HEK293T (cell line): ENCODE results near the gene NOL9.

Source experiments
- ARNT ChIP-seq: fragments of 450-650 bp; IDR thresholded peaks from 2 replicates; pipeline ENCODE4 v1.6.1; 2017; ENCODE audit warnings: mild to moderate bottlenecking
- BHLHE40 ChIP-seq: fragments of 450-650 bp; IDR thresholded peaks from 2 replicates; pipeline ENCODE4 v1.6.1; 2016; ENCODE audit warnings: mild to moderate bottlenecking, moderate library complexity, borderline replicate concordance
- CTBP1 ChIP-seq: fragments of 450-650 bp; IDR thresholded peaks from 2 replicates; pipeline ENCODE4 v1.6.1; 2016; ENCODE audit warnings: borderline replicate concordance
- FOXA1 ChIP-seq: fragments of 450-650 bp; IDR thresholded peaks from 2 replicates; pipeline ENCODE4 v1.6.1; 2016; ENCODE audit warnings: mild to moderate bottlenecking
- FOXK2 ChIP-seq: fragments of 450-650 bp; IDR thresholded peaks from 2 replicates; pipeline ENCODE4 v1.6.1; 2016; ENCODE audit warnings: mild to moderate bottlenecking
- FOXM1 ChIP-seq: fragments of 450-650 bp; IDR thresholded peaks from 2 replicates; pipeline ENCODE4 v1.6.1; 2017; ENCODE audit warnings: mild to moderate bottlenecking, borderline replicate concordance
- HDGF ChIP-seq: fragments of 450-650 bp; IDR thresholded peaks from 2 replicates; pipeline ENCODE4 v1.6.1; 2017; ENCODE audit warnings: antibody characterized with exemption, borderline replicate concordance
- L3MBTL2 ChIP-seq: fragments of 450-650 bp; conservative IDR thresholded peaks from 2 replicates; pipeline ENCODE4 v1.6.1; 2016; ENCODE audit warnings: mild to moderate bottlenecking
- LEF1 ChIP-seq: fragments of 450-650 bp; IDR thresholded peaks from 2 replicates; pipeline ENCODE4 v1.6.1; 2017; ENCODE audit warnings: mild to moderate bottlenecking, borderline replicate concordance
- NFRKB ChIP-seq: fragments of 450-650 bp; IDR thresholded peaks from 2 replicates; pipeline ENCODE4 v1.6.1; 2016; ENCODE audit warnings: mild to moderate bottlenecking, moderate library complexity
- SP1 ChIP-seq: fragments of 450-650 bp; IDR thresholded peaks from 2 replicates; pipeline ENCODE4 v1.6.1; 2017
- SUZ12 ChIP-seq: fragments of 450-650 bp; IDR thresholded peaks from 2 replicates; pipeline ENCODE4 v1.6.1; 2016; ENCODE audit warnings: mild to moderate bottlenecking
- TARDBP ChIP-seq: fragments of 450-650 bp; IDR thresholded peaks from 2 replicates; pipeline ENCODE4 v1.6.1; 2016
- ZNF384 ChIP-seq: fragments of 450-650 bp; IDR thresholded peaks from 2 replicates; pipeline ENCODE4 v1.6.1; 2016

GRCh38 chr1:6511561-6512244 is 42.6 kb downstream of the NOL9 start:
- TF ChIP-seq SP1: no peak
- no peak for TF ChIP-seq TARDBP
- no peak for TF ChIP-seq FOXK2
- TF ChIP-seq BHLHE40: no peak
- no peak for TF ChIP-seq SUZ12
- TF ChIP-seq FOXM1: no peak
- no peak for TF ChIP-seq CTBP1
- no peak for TF ChIP-seq LEF1
- no peak for TF ChIP-seq FOXA1
- no peak for TF ChIP-seq NFRKB
- TF ChIP-seq ZNF384: no peak
- TF ChIP-seq ARNT: no peak
- TF ChIP-seq HDGF: no peak
- TF ChIP-seq L3MBTL2: no peak
